ENCODE data around the gene CACNA2D3. TPM values are rescaled to one million over a fixed set of nuclear protein-coding genes. Genes with fewer than 3 reads are reported as not detected.
A peak's percentile ranks its signal among the peaks of the same experiment; 100 is the strongest.

Gene CACNA2D3
- total and polyA plus RNA-seq, 4 donors = 0.38 to 2.5 (median 1.1) TPM

GRCh38 chr3:54144284-54144683 is 21.9 kb downstream of the CACNA2D3 start:
- Histone ChIP-seq H3K4me1 (ENCODE audit: control insufficient read depth in 5 of 5, insufficient read depth in 5 of 5, low read length in 5 of 5) (peaks cover 0 to 4% (median 0%) of the 10 kb centered on the region in 5 donors), H3K36me3 (ENCODE audit: control insufficient read depth in 4 of 4, insufficient read depth in 4 of 4, low read length in 4 of 4) (no peaks in the 10 kb centered on the region), H3K9me3 (ENCODE audit: control insufficient read depth in 4 of 4, insufficient read depth in 3 of 4, low read length in 3 of 4) (peaks cover 0 to 2% (median 0%) of the 10 kb centered on the region in 4 donors), H3K9ac (ENCODE audit: insufficient read depth in 1 of 2, low read length in 2 of 2) (no peak overlapping the region), H3K27ac (ENCODE audit: low read depth in 1 of 2, low read length in 1 of 2) (no peak overlapping the region), H3K27me3 (ENCODE audit: control insufficient read depth in 3 of 3, insufficient read depth in 3 of 3, low read length in 2 of 3) (peaks cover 0 to 30% (median 2%) of the 10 kb centered on the region in 3 donors), H3K4me3 (no peak overlapping the region)
- TF ChIP-seq CTCF (IDR thresholded peaks at IDR 0.05; ENCODE audit: control extremely low read depth, extremely low read depth) = no peak
- 85 to 87% methylated on average over 2 of the region's 2 CpGs for whole genome bisulfite sequencing, 2 donors
- no peak for ATAC-seq (ENCODE audit: insufficient read depth, low FRiP score)
- no peak for DNase-seq

- DNase-seq (peak; percentile 59 to 70 (median 61)), ATAC-seq (ENCODE audit: insufficient read depth, low FRiP score) (no peak)
- Histone ChIP-seq H3K27me3 (ENCODE audit: control insufficient read depth in 3 of 3, insufficient read depth in 3 of 3, low read length in 2 of 3) (peaks cover 0 to 22% (median 2%) of the 10 kb centered on the region in 3 donors), H3K27ac (ENCODE audit: low read depth in 1 of 2, low read length in 1 of 2) (no peak overlapping the region), H3K4me1 (ENCODE audit: control insufficient read depth in 5 of 5, insufficient read depth in 5 of 5, low read length in 5 of 5) (peaks cover 0 to 4% (median 0%) of the 10 kb centered on the region in 5 donors), H3K36me3 (ENCODE audit: control insufficient read depth in 4 of 4, insufficient read depth in 4 of 4, low read length in 4 of 4) (no peaks in the 10 kb centered on the region), H3K9ac (ENCODE audit: insufficient read depth in 1 of 2, low read length in 2 of 2) (no peak overlapping the region), H3K4me3 (no peak overlapping the region), H3K9me3 (ENCODE audit: control insufficient read depth in 4 of 4, insufficient read depth in 3 of 4, low read length in 3 of 4) (peaks cover 0 to 2% (median 0%) of the 10 kb centered on the region in 4 donors)
- peak; percentile 24 for TF ChIP-seq CTCF (IDR thresholded peaks at IDR 0.05; ENCODE audit: control extremely low read depth, extremely low read depth)
- 13 to 15% methylated on average over 14 of the region's 14 CpGs for WGBS, 2 donors
Observed at GRCh38 chr3:54146506-54147239, 24.3 kb downstream of the CACNA2D3 start.

- peaks cover 0 to 4% (median 0%) of the 10 kb centered on the region in 5 donors for H3K4me1 ChIP-seq (ENCODE audit: control insufficient read depth in 5 of 5, insufficient read depth in 5 of 5, low read length in 5 of 5)
- no peak overlapping the region for H3K4me3 ChIP-seq
- no peak overlapping the region for H3K27ac ChIP-seq (ENCODE audit: low read depth in 1 of 2, low read length in 1 of 2)
- no peak for TF ChIP-seq CTCF (IDR thresholded peaks at IDR 0.05; ENCODE audit: control extremely low read depth, extremely low read depth)
- H3K9ac ChIP-seq (ENCODE audit: insufficient read depth in 1 of 2, low read length in 2 of 2) = no peak overlapping the region
- DNase-seq (no peak), ATAC-seq (ENCODE audit: insufficient read depth, low FRiP score) (no peak)
- no peaks in the 10 kb centered on the region for H3K36me3 ChIP-seq (ENCODE audit: control insufficient read depth in 4 of 4, insufficient read depth in 4 of 4, low read length in 4 of 4)
- WGBS, 2 donors = 90 to 91% methylated on average over 3 of the region's 3 CpGs
- H3K9me3 ChIP-seq (ENCODE audit: control insufficient read depth in 4 of 4, insufficient read depth in 3 of 4, low read length in 3 of 4) = peaks cover 0 to 2% (median 0%) of the 10 kb centered on the region in 4 donors
- peaks cover 0 to 7% (median 0%) of the 10 kb centered on the region in 3 donors for H3K27me3 ChIP-seq (ENCODE audit: control insufficient read depth in 3 of 3, insufficient read depth in 3 of 3, low read length in 2 of 3)
Observed at GRCh38 chr3:54150864-54151467, 28.6 kb downstream of the CACNA2D3 start.
